ENCODE data around the gene RBM28. TPM values are rescaled to one million over a fixed set of nuclear protein-coding genes. Genes with fewer than 3 reads are reported as not detected.

Gene RBM28
- total RNA-seq, 1 donor from 2014 or later = 23.8 TPM

GRCh38 chr7:128347647-128348097 is 4.0 kb upstream of the RBM28 start:
- Histone ChIP-seq H3K27me3 (no peaks in the 10 kb centered on the region), H3K36me3 (no peaks in the 10 kb centered on the region), H3K4me1 (peaks cover 11 to 14% of the 10 kb centered on the region in 2 donors), H3K9me3 (no peaks in the 10 kb centered on the region), H3K4me3 (no peak overlapping the region), H3K27ac (no peak overlapping the region)
- DNase-seq (ENCODE audit: low spot score in 2 of 2) = no peak
- intact Hi-C loops (cut with DNase I) = loop anchor here (1.0 to 10.0 kb wide), 2 partner anchors 40 to 763 kb away; partner anchors contain the start of genes ARF5 and GCC1
- peak; percentile 41 to 77 (median 62) for TF ChIP-seq CTCF (IDR thresholded peaks at IDR 0.05)

GRCh38 chr7:128344431-128344774 is 695 bp upstream of the RBM28 start:
- Histone ChIP-seq H3K4me1 (peaks cover 4 to 13% of the 10 kb centered on the region in 2 donors), H3K4me3 (peak overlapping the region in 1 of 2 donors; percentile 76)

GRCh38 chr7:128341733-128342132 is 2.0 kb downstream of the RBM28 start:
- intact Hi-C loops (cut with DNase I) = loop anchor here (5.0 to 10.0 kb wide), 4 partner anchors 116 to 949 kb away; partner anchors contain the start of genes ARF5, GCC1, HILPDA and TNPO3
- H3K36me3 ChIP-seq = peaks cover 23 to 26% of the 10 kb centered on the region in 2 donors
- peaks cover 4 to 13% of the 10 kb centered on the region in 2 donors for H3K4me1 ChIP-seq
- H3K9me3 ChIP-seq = no peaks in the 10 kb centered on the region
- peak overlapping the region in 1 of 2 donors; percentile 76 for H3K4me3 ChIP-seq
- DNase-seq (ENCODE audit: low spot score in 2 of 2) = no peak
- no peak for TF ChIP-seq CTCF (IDR thresholded peaks at IDR 0.05)
- no peak overlapping the region for H3K27ac ChIP-seq
- H3K27me3 ChIP-seq = no peaks in the 10 kb centered on the region

More at GRCh38 chr7:128344431-128344774, 695 bp upstream of the RBM28 start:
- intact Hi-C loops (cut with DNase I) = loop anchor here (5.0 to 10.0 kb wide), 4 partner anchors 113 to 952 kb away; partner anchors contain the start of genes ARF5, GCC1, HILPDA and TNPO3
- Histone ChIP-seq H3K27me3 (no peaks in the 10 kb centered on the region), H3K27ac (no peak overlapping the region), H3K9me3 (no peaks in the 10 kb centered on the region), H3K36me3 (peaks cover 0 to under 1% of the 10 kb centered on the region in 2 donors)
- no peak for DNase-seq (ENCODE audit: low spot score in 2 of 2)
- TF ChIP-seq CTCF (IDR thresholded peaks at IDR 0.05) = no peak

- Histone ChIP-seq H3K9me3 (no peaks in the 10 kb centered on the region), H3K27me3 (no peaks in the 10 kb centered on the region), H3K27ac (no peak overlapping the region), H3K36me3 (peaks cover 70 to 75% of the 10 kb centered on the region in 2 donors), H3K4me1 (no peaks in the 10 kb centered on the region), H3K4me3 (no peak overlapping the region)
- DNase-seq (ENCODE audit: low spot score in 2 of 2) = no peak
- no peak for TF ChIP-seq CTCF (IDR thresholded peaks at IDR 0.05)
- intact Hi-C loops (cut with DNase I) = no loop called here
Measured at GRCh38 chr7:128335730-128336129, 8.0 kb downstream of the RBM28 start.

- peaks cover 74 to 93% of the 10 kb centered on the region in 2 donors for H3K36me3 ChIP-seq
- H3K27me3 ChIP-seq = no peaks in the 10 kb centered on the region
- no peaks in the 10 kb centered on the region for H3K4me1 ChIP-seq
- no peaks in the 10 kb centered on the region for H3K9me3 ChIP-seq
- TF ChIP-seq CTCF (IDR thresholded peaks at IDR 0.05) = no peak
- intact Hi-C loops (cut with DNase I) = no loop called here
- H3K4me3 ChIP-seq = no peak overlapping the region
- no peak for DNase-seq (ENCODE audit: low spot score in 2 of 2)
- H3K27ac ChIP-seq = peak overlapping the region in 1 of 2 donors; percentile 12
Measured at GRCh38 chr7:128324368-128324680, 19.4 kb downstream of the RBM28 start.
